MCF 10A (cell line): ENCODE results near the gene ZBTB14. TPM values are rescaled to one million over a fixed set of nuclear protein-coding genes. Genes with fewer than 3 reads are reported as not detected.

Source experiments
- BruUV-seq: library from RNA; stranded (reverse); fragments of 400-500 nt; replicated peaks from 2 replicates; lab custom pipeline; 2021; lab: Mats Ljungman, UMichigan
- CTCF ChIA-PET: fragments of 300-600 bp; sonication (Branson Sonifier 250); formaldehyde crosslinking; extraction: SDS; loops from one replicate; lab custom pipeline; 2021; ENCODE audit warnings: antibody characterized with exemption, inconsistent platforms; lab: Yijun Ruan, JAX
- POLR2A ChIA-PET: fragments of 300-600, 350-650 bp; sonication (Branson Sonifier 250); formaldehyde crosslinking; extraction: SDS; loops from one replicate; lab custom pipeline; 2020; ENCODE audit warnings: antibody characterized with exemption, inconsistent platforms; lab: Yijun Ruan, JAX
- DNase-seq: peaks from one replicate; pipeline ENCODE4 v3.0.0-alpha.2; 2018; ENCODE audit not compliant: unreplicated experiment
- H3K27ac Mint-ChIP-seq: one replicate; pipeline ENCODE4 v1.8.0; 2022; ENCODE audit warnings: mild to moderate bottlenecking, low read depth, mixed read lengths; ENCODE audit not compliant: unreplicated experiment
- H3K27me3 Mint-ChIP-seq: one replicate; pipeline ENCODE4 v1.8.0; 2022; ENCODE audit warnings: mixed read lengths; ENCODE audit not compliant: insufficient read depth, unreplicated experiment
- H3K36me3 Mint-ChIP-seq: one replicate; pipeline ENCODE4 v1.8.0; 2022; ENCODE audit warnings: mild to moderate bottlenecking, moderate library complexity, mixed read lengths; ENCODE audit not compliant: insufficient read depth, unreplicated experiment
- H3K4me1 Mint-ChIP-seq: one replicate; pipeline ENCODE4 v1.8.0; 2022; ENCODE audit warnings: mixed read lengths; ENCODE audit not compliant: insufficient read depth, unreplicated experiment
- H3K4me3 Mint-ChIP-seq: one replicate; pipeline ENCODE4 v1.8.0; 2022; ENCODE audit warnings: mild to moderate bottlenecking, moderate library complexity, mixed read lengths; ENCODE audit not compliant: unreplicated experiment
- H3K9me3 Mint-ChIP-seq: one replicate; pipeline ENCODE4 v1.8.0; 2022; ENCODE audit warnings: mixed read lengths; ENCODE audit not compliant: unreplicated experiment
- intact Hi-C: fragments of 100-400 bp; cut with micrococcal nuclease; formaldehyde crosslinking; loops from 2 replicates; pipeline ENCODE4 v1.14.1; 2022
- total RNA-seq: library from RNA; stranded (reverse); gene quantifications from 2 replicates; pipeline ENCODE4 v1.2.3, GENCODE V29; 2022
- TF ChIP-seq, protein P1 (sequence below): fragments of 200-600 bp; IDR thresholded peaks from one replicate; pipeline ENCODE4 v1.8.0; 2022; ENCODE audit warnings: antibody characterized with exemption, mild to moderate bottlenecking; ENCODE audit not compliant: unreplicated experiment

ZBTB14 gene
- total RNA-seq, 1 experiment from 2014 or later, result 7.3 TPM

DNA sequence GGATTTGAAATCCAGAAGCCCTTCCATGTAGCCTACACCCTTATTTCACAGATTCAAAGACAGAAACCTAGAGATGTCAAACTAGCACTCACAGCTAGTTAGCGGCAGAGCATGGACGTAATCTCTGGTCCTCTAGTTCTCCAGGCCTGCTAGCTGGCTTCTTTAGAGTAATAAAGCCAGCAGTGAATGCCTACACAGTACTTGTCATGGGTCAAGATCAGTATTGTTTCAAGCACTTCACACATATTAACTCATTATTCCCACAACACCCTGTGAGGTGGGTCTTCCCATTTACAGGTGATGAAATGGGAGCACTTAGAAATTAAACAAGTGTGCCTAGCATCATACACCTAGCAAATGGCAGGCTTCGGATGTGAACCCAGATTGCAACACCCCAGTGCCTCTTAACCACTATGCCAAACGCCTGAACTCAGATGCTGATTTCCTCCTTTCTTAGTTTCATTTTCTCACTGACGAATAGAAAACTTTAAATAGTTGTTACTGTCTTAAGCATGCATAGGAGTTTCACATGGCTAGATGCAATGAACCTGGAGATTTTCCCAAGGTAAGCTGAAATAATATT, 14.5 kb upstream of the ZBTB14 start:
- ChIA-PET CTCF (no interaction called here), POLR2A (interaction anchor here (0.5 to 0.6 kb wide), 2 partner anchors 13 to 154 kb away, joined by 3 read pairs; no protein-coding TSS in a partner anchor)
- TF ChIP-seq, protein P1, sequence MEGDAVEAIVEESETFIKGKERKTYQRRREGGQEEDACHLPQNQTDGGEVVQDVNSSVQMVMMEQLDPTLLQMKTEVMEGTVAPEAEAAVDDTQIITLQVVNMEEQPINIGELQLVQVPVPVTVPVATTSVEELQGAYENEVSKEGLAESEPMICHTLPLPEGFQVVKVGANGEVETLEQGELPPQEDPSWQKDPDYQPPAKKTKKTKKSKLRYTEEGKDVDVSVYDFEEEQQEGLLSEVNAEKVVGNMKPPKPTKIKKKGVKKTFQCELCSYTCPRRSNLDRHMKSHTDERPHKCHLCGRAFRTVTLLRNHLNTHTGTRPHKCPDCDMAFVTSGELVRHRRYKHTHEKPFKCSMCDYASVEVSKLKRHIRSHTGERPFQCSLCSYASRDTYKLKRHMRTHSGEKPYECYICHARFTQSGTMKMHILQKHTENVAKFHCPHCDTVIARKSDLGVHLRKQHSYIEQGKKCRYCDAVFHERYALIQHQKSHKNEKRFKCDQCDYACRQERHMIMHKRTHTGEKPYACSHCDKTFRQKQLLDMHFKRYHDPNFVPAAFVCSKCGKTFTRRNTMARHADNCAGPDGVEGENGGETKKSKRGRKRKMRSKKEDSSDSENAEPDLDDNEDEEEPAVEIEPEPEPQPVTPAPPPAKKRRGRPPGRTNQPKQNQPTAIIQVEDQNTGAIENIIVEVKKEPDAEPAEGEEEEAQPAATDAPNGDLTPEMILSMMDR, result no peak
- DNase-seq, result peak; percentile 14
- Mint-ChIP-seq H3K4me3 (peak overlapping the region; percentile 56), H3K27me3 (no peaks in the 10 kb centered on the region), H3K4me1 (peaks cover 6% of the 10 kb centered on the region), H3K27ac (no peak overlapping the region), H3K9me3 (no peaks in the 10 kb centered on the region), H3K36me3 (no peaks in the 10 kb centered on the region)
- intact Hi-C loops, result no loop called here
- BruUV-seq, result no TSS peak

DNA sequence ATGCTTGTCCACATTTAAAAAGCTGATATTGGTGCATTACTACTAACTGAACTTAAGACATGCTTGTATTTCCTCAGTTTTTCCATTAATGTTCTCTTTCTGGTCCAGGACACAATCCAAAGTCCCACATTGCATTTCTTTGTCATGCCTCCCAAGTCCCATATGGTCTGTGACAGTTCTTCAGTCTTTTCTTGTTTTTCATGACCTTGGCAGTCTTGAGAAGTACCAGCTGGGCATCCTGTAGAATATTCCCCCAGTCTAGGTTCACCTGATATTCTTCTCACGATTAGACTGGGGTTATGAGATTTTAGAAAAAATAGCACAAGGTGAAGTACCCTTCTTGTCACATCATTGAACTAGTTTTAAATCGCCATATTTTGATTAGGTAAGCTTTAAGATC, 10.3 kb upstream of the ZBTB14 start:
- no peaks in the 10 kb centered on the region for H3K36me3 Mint-ChIP-seq
- H3K4me3 Mint-ChIP-seq, result no peak overlapping the region
- no peak overlapping the region for H3K27ac Mint-ChIP-seq
- H3K9me3 Mint-ChIP-seq, result no peaks in the 10 kb centered on the region
- TF ChIP-seq, protein P1, result no peak
- no peak for DNase-seq
- BruUV-seq, result no TSS peak
- intact Hi-C loops, result no loop called here
- POLR2A ChIA-PET, result interaction anchor here (0.7 kb wide), 1 partner anchor 9 kb away, joined by 4 read pairs; no protein-coding TSS in a partner anchor
- peaks cover 6% of the 10 kb centered on the region for H3K4me1 Mint-ChIP-seq
- CTCF ChIA-PET, result interaction anchor here (0.7 kb wide), 1 partner anchor 1653 kb away, joined by 4 read pairs; no protein-coding TSS in a partner anchor
- peaks cover 37% of the 10 kb centered on the region for H3K27me3 Mint-ChIP-seq

DNA sequence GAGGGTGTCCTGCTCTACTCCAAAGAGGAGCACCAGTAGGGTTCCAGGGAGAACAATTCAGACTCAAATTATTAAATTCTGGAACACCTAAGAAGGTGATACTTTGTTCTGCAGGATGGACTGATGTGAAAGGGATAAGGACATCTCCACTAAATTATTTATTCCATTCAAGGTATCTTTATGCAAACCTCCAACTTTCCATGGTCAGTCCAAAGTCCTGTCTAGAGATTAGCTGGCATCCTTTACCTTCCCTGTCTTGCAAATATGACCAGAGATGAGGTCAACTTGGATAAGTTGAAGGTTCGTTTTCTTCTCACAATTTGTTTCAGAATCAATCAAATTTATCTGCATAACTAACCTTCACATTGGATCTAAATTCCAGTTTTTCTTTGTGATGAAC, 8.7 kb upstream of the ZBTB14 start:
- intact Hi-C loops, result no loop called here
- Mint-ChIP-seq H3K36me3 (no peaks in the 10 kb centered on the region), H3K9me3 (no peaks in the 10 kb centered on the region), H3K4me1 (no peaks in the 10 kb centered on the region), H3K27ac (no peak overlapping the region), H3K27me3 (peaks cover 53% of the 10 kb centered on the region), H3K4me3 (no peak overlapping the region)
- TF ChIP-seq, protein P1, result no peak
- BruUV-seq, result no TSS peak
- CTCF ChIA-PET, result interaction anchor here (0.7 kb wide), 1 partner anchor 10 kb away, joined by 4 read pairs; no protein-coding TSS in a partner anchor
- no peak for DNase-seq
- POLR2A ChIA-PET, result interaction anchor here (1.1 to 1.2 kb wide), 2 partner anchors 8 to 9 kb away, joined by 3 read pairs; no protein-coding TSS in a partner anchor

DNA sequence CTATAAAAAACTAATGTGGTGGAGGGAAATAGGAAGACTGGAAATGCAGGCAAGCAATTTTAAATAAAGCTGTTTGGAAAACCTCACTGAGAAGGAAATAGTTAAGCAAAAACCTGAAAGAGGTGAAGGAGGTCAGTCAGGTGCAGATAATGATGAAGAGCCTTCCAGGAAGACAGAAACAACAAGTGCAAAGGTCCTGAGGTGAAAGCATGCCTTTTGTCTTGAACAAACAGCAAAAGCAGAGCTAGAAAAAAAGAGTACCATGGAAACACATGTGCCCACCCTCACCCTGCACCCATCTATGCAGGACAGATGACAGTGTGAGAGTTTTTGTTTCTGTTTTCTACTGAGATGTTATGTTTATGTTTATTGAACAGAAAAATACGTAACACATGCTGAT, 8.1 kb upstream of the ZBTB14 start:
- intact Hi-C loops, result no loop called here
- no peaks in the 10 kb centered on the region for H3K9me3 Mint-ChIP-seq
- H3K4me1 Mint-ChIP-seq, result no peaks in the 10 kb centered on the region
- no peak overlapping the region for H3K27ac Mint-ChIP-seq
- no peaks in the 10 kb centered on the region for H3K36me3 Mint-ChIP-seq
- no peak overlapping the region for H3K4me3 Mint-ChIP-seq
- ChIA-PET CTCF (no interaction called here), POLR2A (no interaction called here)
- DNase-seq, result no peak
- no TSS peak for BruUV-seq
- TF ChIP-seq, protein P1, result no peak
- H3K27me3 Mint-ChIP-seq, result peaks cover 59% of the 10 kb centered on the region
